Measurements from ENCODE around the gene DNAJB7. TPM values are rescaled to one million over a fixed set of nuclear protein-coding genes. Genes with fewer than 3 reads are reported as not detected.

Gene DNAJB7
- total and polyA plus RNA-seq, 10 of the 15 experiments (the other 5 are each of a cell fraction or from before 2014, with no cell fraction given) = 0.03 to 0.70 (median 0.29) TPM; not detected in 6

GRCh38 chr22:40856513-40857308 is 5.2 kb downstream of the DNAJB7 start, which contains the start of the genes ST13 and XPNPEP3 (continued):
- TF ChIP-seq BCL3 (IDR thresholded peaks at IDR 0.05; ENCODE audit: borderline replicate concordance, insufficient read depth, low read depth, low read length, poor library complexity, severe bottlenecking) = no peak
- no peak for TF ChIP-seq NR2C2 (IDR thresholded peaks at IDR 0.05; ENCODE audit: borderline replicate concordance, control insufficient read depth, insufficient read length, low read depth)
- TF ChIP-seq, protein P1, sequence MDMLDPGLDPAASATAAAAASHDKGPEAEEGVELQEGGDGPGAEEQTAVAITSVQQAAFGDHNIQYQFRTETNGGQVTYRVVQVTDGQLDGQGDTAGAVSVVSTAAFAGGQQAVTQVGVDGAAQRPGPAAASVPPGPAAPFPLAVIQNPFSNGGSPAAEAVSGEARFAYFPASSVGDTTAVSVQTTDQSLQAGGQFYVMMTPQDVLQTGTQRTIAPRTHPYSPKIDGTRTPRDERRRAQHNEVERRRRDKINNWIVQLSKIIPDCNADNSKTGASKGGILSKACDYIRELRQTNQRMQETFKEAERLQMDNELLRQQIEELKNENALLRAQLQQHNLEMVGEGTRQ (IDR thresholded peaks at IDR 0.05; ENCODE audit: borderline replicate concordance, low read depth, low read length) = peak; percentile 39
- peak; percentile 55 for TF ChIP-seq ZBTB11 (CRISPR knock-in tag; IDR thresholded peaks at IDR 0.05)
- TF ChIP-seq, protein P2, sequence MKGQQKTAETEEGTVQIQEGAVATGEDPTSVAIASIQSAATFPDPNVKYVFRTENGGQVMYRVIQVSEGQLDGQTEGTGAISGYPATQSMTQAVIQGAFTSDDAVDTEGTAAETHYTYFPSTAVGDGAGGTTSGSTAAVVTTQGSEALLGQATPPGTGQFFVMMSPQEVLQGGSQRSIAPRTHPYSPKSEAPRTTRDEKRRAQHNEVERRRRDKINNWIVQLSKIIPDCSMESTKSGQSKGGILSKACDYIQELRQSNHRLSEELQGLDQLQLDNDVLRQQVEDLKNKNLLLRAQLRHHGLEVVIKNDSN (IDR thresholded peaks at IDR 0.05; ENCODE audit: borderline replicate concordance, extremely low read length, insufficient read depth, low read depth, low read length) = peak; percentile 67
- peak; percentile 16 for TF ChIP-seq RELA (IDR thresholded peaks at IDR 0.05; ENCODE audit: borderline replicate concordance, partially characterized antibody)
- no peak for TF ChIP-seq YBX1 (IDR thresholded peaks at IDR 0.05)
- TF ChIP-seq, protein P3, sequence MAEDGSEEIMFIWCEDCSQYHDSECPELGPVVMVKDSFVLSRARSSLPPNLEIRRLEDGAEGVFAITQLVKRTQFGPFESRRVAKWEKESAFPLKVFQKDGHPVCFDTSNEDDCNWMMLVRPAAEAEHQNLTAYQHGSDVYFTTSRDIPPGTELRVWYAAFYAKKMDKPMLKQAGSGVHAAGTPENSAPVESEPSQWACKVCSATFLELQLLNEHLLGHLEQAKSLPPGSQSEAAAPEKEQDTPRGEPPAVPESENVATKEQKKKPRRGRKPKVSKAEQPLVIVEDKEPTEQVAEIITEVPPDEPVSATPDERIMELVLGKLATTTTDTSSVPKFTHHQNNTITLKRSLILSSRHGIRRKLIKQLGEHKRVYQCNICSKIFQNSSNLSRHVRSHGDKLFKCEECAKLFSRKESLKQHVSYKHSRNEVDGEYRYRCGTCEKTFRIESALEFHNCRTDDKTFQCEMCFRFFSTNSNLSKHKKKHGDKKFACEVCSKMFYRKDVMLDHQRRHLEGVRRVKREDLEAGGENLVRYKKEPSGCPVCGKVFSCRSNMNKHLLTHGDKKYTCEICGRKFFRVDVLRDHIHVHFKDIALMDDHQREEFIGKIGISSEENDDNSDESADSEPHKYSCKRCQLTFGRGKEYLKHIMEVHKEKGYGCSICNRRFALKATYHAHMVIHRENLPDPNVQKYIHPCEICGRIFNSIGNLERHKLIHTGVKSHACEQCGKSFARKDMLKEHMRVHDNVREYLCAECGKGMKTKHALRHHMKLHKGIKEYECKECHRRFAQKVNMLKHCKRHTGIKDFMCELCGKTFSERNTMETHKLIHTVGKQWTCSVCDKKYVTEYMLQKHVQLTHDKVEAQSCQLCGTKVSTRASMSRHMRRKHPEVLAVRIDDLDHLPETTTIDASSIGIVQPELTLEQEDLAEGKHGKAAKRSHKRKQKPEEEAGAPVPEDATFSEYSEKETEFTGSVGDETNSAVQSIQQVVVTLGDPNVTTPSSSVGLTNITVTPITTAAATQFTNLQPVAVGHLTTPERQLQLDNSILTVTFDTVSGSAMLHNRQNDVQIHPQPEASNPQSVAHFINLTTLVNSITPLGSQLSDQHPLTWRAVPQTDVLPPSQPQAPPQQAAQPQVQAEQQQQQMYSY (CRISPR knock-in tag; IDR thresholded peaks at IDR 0.05) = no peak
- TF ChIP-seq CHD1 (IDR thresholded peaks at IDR 0.05; ENCODE audit: low read depth, low read length) = no peak
